MM.1S (cell line): ENCODE data around the gene MMP20.

ENCODE experiments used
- DNase-seq: peaks from one replicate; pipeline ENCODE4 v3.0.0-alpha.2; 2015
- H2AFZ ChIP-seq: fragments of 300-600 bp; sonication (generic); 2 replicates; pipeline ENCODE4 v1.6.0; 2016; ENCODE audit warnings: antibody characterized with exemption, low read length
- H3F3A ChIP-seq: fragments of 300-600 bp; sonication (generic); 2 replicates; pipeline ENCODE4 v1.6.1; 2016; ENCODE audit warnings: mild to moderate bottlenecking, antibody characterized with exemption, low read length, moderate library complexity, mixed read lengths; ENCODE audit not compliant: insufficient read depth
- H3K27ac ChIP-seq: fragments of 300-600 bp; sonication (generic); 2 replicates; pipeline ENCODE4 v1.5.1; 2016; ENCODE audit warnings: mild to moderate bottlenecking, low read length
- H3K27me3 ChIP-seq: fragments of 300-600 bp; sonication (generic); replicated peaks from 2 replicates; pipeline ENCODE4 v1.6.0; 2016; ENCODE audit warnings: low read length; ENCODE audit not compliant: insufficient read depth
- H3K36me3 ChIP-seq: fragments of 300-600 bp; sonication (generic); replicated peaks from 2 replicates; pipeline ENCODE4 v1.6.1; 2016; ENCODE audit warnings: mild to moderate bottlenecking, low read length, mixed read lengths; ENCODE audit not compliant: insufficient read depth
- H3K4me1 ChIP-seq: fragments of 300-600 bp; sonication (generic); 2 replicates; pipeline ENCODE4 v1.6.1; 2016; ENCODE audit warnings: low read length, mixed read lengths
- H3K4me2 ChIP-seq: fragments of 300-600 bp; sonication (generic); 2 replicates; pipeline ENCODE4 v1.6.0; 2016; ENCODE audit warnings: low read depth, low read length
- H3K4me3 ChIP-seq: fragments of 300-600 bp; sonication (generic); 2 replicates; pipeline ENCODE4 v1.5.1; 2016; ENCODE audit warnings: low read length, mixed read lengths
- H3K79me2 ChIP-seq: fragments of 300-600 bp; sonication (generic); 2 replicates; pipeline ENCODE4 v1.6.1; 2016; ENCODE audit warnings: mixed run types, low read length, mixed read lengths
- H3K9ac ChIP-seq: fragments of 300-600 bp; sonication (generic); 2 replicates; pipeline ENCODE4 v1.6.1; 2016; ENCODE audit warnings: low read length, mixed read lengths
- H3K9me2 ChIP-seq: fragments of 300-600 bp; sonication (generic); replicated peaks from 2 replicates; pipeline ENCODE4 v1.6.1; 2016; ENCODE audit warnings: mild to moderate bottlenecking, low read length, mixed read lengths; ENCODE audit not compliant: insufficient read depth
- H3K9me3 ChIP-seq: fragments of 300-600 bp; sonication (generic); replicated peaks from 2 replicates; pipeline ENCODE4 v1.6.1; 2016; ENCODE audit warnings: mild to moderate bottlenecking, low read length, mixed read lengths; ENCODE audit not compliant: insufficient read depth
- H4K20me1 ChIP-seq: fragments of 300-600 bp; sonication (generic); 2 replicates; pipeline ENCODE4 v1.6.1; 2016; ENCODE audit warnings: mild to moderate bottlenecking, low read length, moderate library complexity, mixed read lengths; ENCODE audit not compliant: insufficient read depth
- EZH2 ChIP-seq: fragments of 300-600 bp; sonication (generic); optimal IDR thresholded peaks from 2 replicates; pipeline ENCODE3; 2017; ENCODE audit warnings: low read depth, mild to moderate bottlenecking, antibody characterized with exemption, low read length, mixed read lengths
- EZH2phosphoT487 ChIP-seq: fragments of 300-600 bp; sonication (generic); IDR thresholded peaks from 2 replicates; pipeline ENCODE4 v1.6.1; 2018; ENCODE audit warnings: antibody characterized with exemption, low read length
- TF ChIP-seq, protein P1 (sequence below): fragments of 300-600 bp; sonication (generic); IDR thresholded peaks from 2 replicates; pipeline ENCODE4 v1.5.1; 2016; ENCODE audit warnings: antibody characterized with exemption, low read length, mixed read lengths

MMP20 gene

DNA sequence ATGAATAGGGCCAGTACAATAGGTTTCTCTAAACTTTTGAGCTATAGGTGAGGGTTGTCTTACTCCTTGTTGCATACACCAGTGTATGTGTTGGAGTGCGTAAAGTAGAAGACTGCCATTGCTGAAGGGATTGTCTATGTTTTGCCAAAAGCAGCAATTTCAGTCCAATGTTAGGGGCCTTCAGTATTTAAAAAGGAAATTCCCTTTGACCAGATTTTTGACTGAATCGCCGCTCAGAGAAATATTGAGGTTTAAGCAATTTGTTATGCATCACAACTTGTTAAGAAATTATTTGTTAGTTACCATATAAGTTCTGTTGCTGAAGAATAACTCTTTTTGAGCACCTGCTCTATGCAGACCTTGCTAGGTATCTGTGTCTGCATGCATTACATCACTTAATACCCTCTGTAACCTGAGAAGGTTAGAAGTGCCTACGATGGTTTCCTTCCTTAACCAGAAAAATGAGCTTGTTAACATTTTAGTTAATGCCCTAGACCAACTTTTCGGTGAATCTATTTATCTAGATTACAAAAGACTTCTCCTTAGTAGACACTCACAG is 33.9 kb downstream of the MMP20 start:
- no peaks in the 10 kb centered on the region for H3K79me2 ChIP-seq
- H3K36me3 ChIP-seq = no peaks in the 10 kb centered on the region
- TF ChIP-seq EZH2 = no peak
- TF ChIP-seq EZH2phosphoT487 = no peak
- TF ChIP-seq, protein P1, sequence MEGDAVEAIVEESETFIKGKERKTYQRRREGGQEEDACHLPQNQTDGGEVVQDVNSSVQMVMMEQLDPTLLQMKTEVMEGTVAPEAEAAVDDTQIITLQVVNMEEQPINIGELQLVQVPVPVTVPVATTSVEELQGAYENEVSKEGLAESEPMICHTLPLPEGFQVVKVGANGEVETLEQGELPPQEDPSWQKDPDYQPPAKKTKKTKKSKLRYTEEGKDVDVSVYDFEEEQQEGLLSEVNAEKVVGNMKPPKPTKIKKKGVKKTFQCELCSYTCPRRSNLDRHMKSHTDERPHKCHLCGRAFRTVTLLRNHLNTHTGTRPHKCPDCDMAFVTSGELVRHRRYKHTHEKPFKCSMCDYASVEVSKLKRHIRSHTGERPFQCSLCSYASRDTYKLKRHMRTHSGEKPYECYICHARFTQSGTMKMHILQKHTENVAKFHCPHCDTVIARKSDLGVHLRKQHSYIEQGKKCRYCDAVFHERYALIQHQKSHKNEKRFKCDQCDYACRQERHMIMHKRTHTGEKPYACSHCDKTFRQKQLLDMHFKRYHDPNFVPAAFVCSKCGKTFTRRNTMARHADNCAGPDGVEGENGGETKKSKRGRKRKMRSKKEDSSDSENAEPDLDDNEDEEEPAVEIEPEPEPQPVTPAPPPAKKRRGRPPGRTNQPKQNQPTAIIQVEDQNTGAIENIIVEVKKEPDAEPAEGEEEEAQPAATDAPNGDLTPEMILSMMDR = no peak
- H4K20me1 ChIP-seq = no peaks in the 10 kb centered on the region
- no peak overlapping the region for H3K4me2 ChIP-seq
- H2AFZ ChIP-seq = no peak overlapping the region
- H3K4me3 ChIP-seq = no peak overlapping the region
- H3K27ac ChIP-seq = no peak overlapping the region
- H3F3A ChIP-seq = no peaks in the 10 kb centered on the region
- H3K27me3 ChIP-seq = no peaks in the 10 kb centered on the region
- H3K9ac ChIP-seq = no peak overlapping the region
- DNase-seq = no peak
- H3K9me3 ChIP-seq = no peaks in the 10 kb centered on the region
- no peaks in the 10 kb centered on the region for H3K9me2 ChIP-seq
- H3K4me1 ChIP-seq = no peaks in the 10 kb centered on the region

DNA sequence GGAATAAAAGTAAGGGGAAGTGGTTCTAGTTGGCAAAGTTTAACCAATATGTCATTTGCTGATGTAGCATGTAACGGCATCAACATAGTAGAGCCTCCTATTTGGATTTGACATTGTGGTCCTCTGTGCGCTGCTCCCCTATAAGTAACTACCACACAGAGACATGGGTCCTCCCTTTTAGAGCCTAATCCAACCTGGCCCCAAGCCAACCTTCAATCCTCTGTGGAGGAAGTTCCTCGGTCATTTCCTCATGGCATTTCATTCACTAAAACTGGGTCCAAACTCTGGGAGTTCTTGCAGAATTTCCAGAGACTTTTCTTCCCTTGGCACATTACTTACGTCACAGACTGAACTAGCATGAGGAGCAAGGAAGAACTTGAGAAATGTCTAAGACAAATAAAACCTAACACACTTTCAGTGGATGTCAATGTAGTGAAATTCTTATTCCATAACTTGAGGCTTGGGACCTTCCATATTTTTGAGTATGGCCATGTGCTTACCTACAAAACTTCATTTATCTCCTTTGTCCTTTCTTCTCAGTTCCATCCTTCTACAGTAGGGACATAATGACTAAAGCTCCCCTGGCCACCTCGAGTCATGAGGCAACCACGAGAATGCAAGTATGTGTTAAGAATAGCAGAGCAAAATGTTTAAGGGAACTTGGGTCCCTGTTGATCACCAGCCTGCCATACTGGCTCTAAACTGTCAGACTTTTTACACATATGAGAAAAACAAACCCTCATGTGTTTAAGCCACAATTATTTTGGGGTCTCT is 34.7 kb downstream of the MMP20 start:
- no peak for DNase-seq
- no peak overlapping the region for H3K4me2 ChIP-seq

DNA sequence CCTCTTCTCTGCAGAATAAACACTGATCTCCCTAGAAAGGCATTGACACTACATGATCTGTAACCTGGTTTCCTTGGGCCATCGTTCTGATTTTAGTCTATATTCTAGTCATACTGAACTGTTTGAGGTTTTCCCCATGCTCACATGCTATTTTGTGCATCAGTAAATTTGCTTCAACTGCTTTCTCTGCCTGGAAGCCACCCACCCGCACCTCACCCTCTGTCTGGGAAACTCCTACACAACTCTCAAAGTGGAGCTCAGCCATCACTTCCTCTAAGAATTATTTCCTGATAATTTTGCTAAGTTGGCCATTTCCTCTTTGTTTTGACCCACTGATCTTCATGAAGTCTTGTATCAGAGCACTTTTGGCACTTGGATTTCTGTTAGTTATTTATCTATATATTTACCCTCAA is 36.1 kb downstream of the MMP20 start:
- Histone ChIP-seq H3K79me2 (no peaks in the 10 kb centered on the region), H3K4me2 (no peak overlapping the region), H3K9ac (no peak overlapping the region), H4K20me1 (no peaks in the 10 kb centered on the region), H3K9me2 (no peaks in the 10 kb centered on the region), H3K4me3 (no peak overlapping the region), H3F3A (no peaks in the 10 kb centered on the region), H3K36me3 (no peaks in the 10 kb centered on the region), H3K27me3 (no peaks in the 10 kb centered on the region), H2AFZ (no peak overlapping the region), H3K9me3 (no peaks in the 10 kb centered on the region), H3K27ac (no peak overlapping the region), H3K4me1 (no peaks in the 10 kb centered on the region)
- no peak for DNase-seq
- TF ChIP-seq EZH2 (no peak), EZH2phosphoT487 (no peak)
- TF ChIP-seq, protein P1 = no peak

More for the DNA sequence above, 34.7 kb downstream of the MMP20 start:
- Histone ChIP-seq H3K9ac (no peak overlapping the region), H3K79me2 (no peaks in the 10 kb centered on the region), H3K9me2 (no peaks in the 10 kb centered on the region), H3K9me3 (no peaks in the 10 kb centered on the region), H3K36me3 (no peaks in the 10 kb centered on the region), H3K4me3 (no peak overlapping the region), H3K27me3 (no peaks in the 10 kb centered on the region), H3K27ac (no peak overlapping the region), H3K4me1 (no peaks in the 10 kb centered on the region), H3F3A (no peaks in the 10 kb centered on the region), H2AFZ (no peak overlapping the region), H4K20me1 (no peaks in the 10 kb centered on the region)
- TF ChIP-seq EZH2 (no peak), EZH2phosphoT487 (no peak)
- TF ChIP-seq, protein P1 = no peak
